OCI-LY1 (cell line): ENCODE results near the gene NUP62.
"Not testable (repeated sequence)": the region's sequence is repeated elsewhere in the genome, so short reads cannot be mapped to it uniquely, and the experiment has no call there.

Experiments used
- H2AFZ ChIP-seq: fragments of 200-600 bp; sonication (generic), shearing (Covaris generic); 2 replicates; pipeline ENCODE4 v1.6.0; 2014; ENCODE audit warnings: antibody characterized with exemption, mild to moderate bottlenecking, low read length
- H3F3A ChIP-seq: fragments of 200-600 bp; sonication (generic), shearing (Covaris generic); 2 replicates; pipeline ENCODE4 v1.6.0; 2014; ENCODE audit warnings: mild to moderate bottlenecking, antibody characterized with exemption, low read length, moderate library complexity; ENCODE audit not compliant: insufficient read depth
- H3K27ac ChIP-seq: fragments of 200-600 bp; sonication (generic); 2 replicates; pipeline ENCODE4 v1.5.1; 2014; ENCODE audit warnings: low read length, mixed run types, mild to moderate bottlenecking, low read depth; ENCODE audit not compliant: poor library complexity, severe bottlenecking
- H3K27me3 ChIP-seq: fragments of 200-600 bp; sonication (generic); 2 replicates; pipeline ENCODE4 v1.6.0; 2014; ENCODE audit warnings: antibody characterized with exemption, mild to moderate bottlenecking, low read length, moderate library complexity; ENCODE audit not compliant: insufficient read depth
- H3K36me3 ChIP-seq: fragments of 200-600 bp; sonication (generic); 2 replicates; pipeline ENCODE4 v1.6.1; 2014; ENCODE audit warnings: mild to moderate bottlenecking, antibody characterized with exemption, low read length, moderate library complexity, mixed read lengths; ENCODE audit not compliant: insufficient read depth
- H3K4me1 ChIP-seq: fragments of 200-600 bp; sonication (generic); 2 replicates; pipeline ENCODE4 v1.5.1; 2014; ENCODE audit warnings: mild to moderate bottlenecking, low read length, moderate library complexity; ENCODE audit not compliant: insufficient read depth, severe bottlenecking
- H3K4me2 ChIP-seq: fragments of 200-600 bp; sonication (generic), shearing (Covaris generic); 2 replicates; pipeline ENCODE4 v1.6.1; 2014; ENCODE audit warnings: low read length
- H3K4me3 ChIP-seq: fragments of 200-600 bp; sonication (generic); 2 replicates; pipeline ENCODE4 v1.5.1; 2014; ENCODE audit warnings: low read length, low read depth, mild to moderate bottlenecking, mixed read lengths; ENCODE audit not compliant: poor library complexity, severe bottlenecking
- H3K79me2 ChIP-seq: fragments of 200-600 bp; shearing (Covaris generic); 2 replicates; pipeline ENCODE4 v1.6.1; 2016; ENCODE audit warnings: mixed run types, low read length, mixed read lengths; ENCODE audit not compliant: insufficient read depth
- H3K9ac ChIP-seq: fragments of 200-600 bp; sonication (generic), shearing (Covaris generic); 2 replicates; pipeline ENCODE4 v1.6.1; 2014; ENCODE audit warnings: mild to moderate bottlenecking, low read length, mixed read lengths
- H3K9me2 ChIP-seq: fragments of 200-600 bp; sonication (generic), shearing (Covaris generic); 2 replicates; pipeline ENCODE4 v1.6.1; 2014; ENCODE audit warnings: low read depth, mild to moderate bottlenecking, low read length, mixed read lengths
- H3K9me3 ChIP-seq: fragments of 200-600 bp; shearing (Covaris generic); 2 replicates; pipeline ENCODE4 v1.6.1; 2014; ENCODE audit warnings: low read length, mixed read lengths
- H4K20me1 ChIP-seq: fragments of 200-600 bp; sonication (generic), shearing (Covaris generic); 2 replicates; pipeline ENCODE4 v1.6.0; 2016; ENCODE audit warnings: mild to moderate bottlenecking, low read length; ENCODE audit not compliant: insufficient read depth
- CTCF ChIP-seq: fragments of 200-600 bp; sonication (generic), shearing (Covaris generic); IDR thresholded peaks from 2 replicates; pipeline ENCODE4 v1.5.1; 2017; ENCODE audit warnings: mild to moderate bottlenecking, antibody characterized with exemption, low read length, moderate library complexity, mixed read lengths
- EZH2 ChIP-seq: fragments of 200-600 bp; sonication (generic), shearing (Covaris generic); IDR thresholded peaks from 2 replicates; pipeline ENCODE4 v1.8.0; 2017; ENCODE audit warnings: borderline replicate concordance, mixed run types, mild to moderate bottlenecking, antibody characterized with exemption, low read length, moderate library complexity, mixed read lengths

NUP62 gene

GRCh38 chr19:49927526-49928264 lies 1.6 kb downstream of the NUP62 start:
- no peaks in the 10 kb centered on the region for H3K9me3 ChIP-seq
- H4K20me1 ChIP-seq: no peaks in the 10 kb centered on the region
- H3F3A ChIP-seq: 0 out of 2 replicates have a peak, but pooled peaks cover 3% of the 10 kb centered on the region
- H3K79me2 ChIP-seq: peaks cover 26% of the 10 kb centered on the region
- TF ChIP-seq CTCF (no peak), EZH2 (no peak)
- H2AFZ ChIP-seq: no peak overlapping the region
- peak overlapping the region; percentile 98 for H3K9ac ChIP-seq
- H3K4me2 ChIP-seq: peak overlapping the region; percentile 71
- no peaks in the 10 kb centered on the region for H3K27me3 ChIP-seq
- H3K4me3 ChIP-seq: peak overlapping the region; percentile 89
- peak overlapping the region; percentile 99 for H3K27ac ChIP-seq
- peaks cover 69% of the 10 kb centered on the region for H3K36me3 ChIP-seq
- peaks cover 79% of the 10 kb centered on the region for H3K4me1 ChIP-seq
- H3K9me2 ChIP-seq: no peaks in the 10 kb centered on the region

- H3K4me2 ChIP-seq: peak overlapping the region; percentile 71
- H2AFZ ChIP-seq: no peak overlapping the region
- H4K20me1 ChIP-seq: no peaks in the 10 kb centered on the region
- H3K79me2 ChIP-seq: peaks cover 33% of the 10 kb centered on the region
- peak overlapping the region; percentile 98; the same call in 1 of the 2 replicates for H3K9ac ChIP-seq
- H3K4me1 ChIP-seq: peaks cover 89% of the 10 kb centered on the region
- H3K4me3 ChIP-seq: peak overlapping the region; percentile 89
- no peaks in the 10 kb centered on the region for H3K9me3 ChIP-seq
- H3K9me2 ChIP-seq: no peaks in the 10 kb centered on the region
- peak overlapping the region; percentile 99 for H3K27ac ChIP-seq
- no peaks in the 10 kb centered on the region for H3K27me3 ChIP-seq
- 0 out of 2 replicates have a peak, but pooled peaks cover 3% of the 10 kb centered on the region for H3F3A ChIP-seq
- peaks cover 69% of the 10 kb centered on the region for H3K36me3 ChIP-seq
- TF ChIP-seq EZH2 (no peak), CTCF (no peak)
Observed at GRCh38 chr19:49926515-49926914, 2.8 kb downstream of the NUP62 start.

- Histone ChIP-seq H2AFZ (no peak overlapping the region), H3K79me2 (peaks cover 34% of the 10 kb centered on the region), H3K9ac (peak overlapping the region; percentile 59), H3K9me2 (no peaks in the 10 kb centered on the region), H3K36me3 (peaks cover 63% of the 10 kb centered on the region), H3K27ac (peak overlapping the region; percentile 99), H3K4me1 (peaks cover 89% of the 10 kb centered on the region), H3K4me2 (peak overlapping the region; percentile 61), H3K27me3 (no peaks in the 10 kb centered on the region), H3K4me3 (peak overlapping the region; percentile 51), H3K9me3 (no peaks in the 10 kb centered on the region), H3F3A (0 out of 2 replicates have a peak, but pooled peaks cover 3% of the 10 kb centered on the region), H4K20me1 (no peaks in the 10 kb centered on the region)
- TF ChIP-seq EZH2 (no peak), CTCF (no peak)
Observed at GRCh38 chr19:49925486-49925885, 3.8 kb downstream of the NUP62 start.

GRCh38 chr19:49924881-49925210 lies 4.5 kb downstream of the NUP62 start:
- not testable (repeated sequence) for H3K9me2 ChIP-seq, H3K9me3 ChIP-seq, H3K27me3 ChIP-seq, H4K20me1 ChIP-seq, H3F3A ChIP-seq, H2AFZ ChIP-seq
- Histone ChIP-seq H3K36me3 (peaks cover 57% of the 10 kb centered on the region), H3K9ac (peak overlapping the region; percentile 59), H3K4me1 (peaks cover 91% of the 10 kb centered on the region), H3K4me2 (peak overlapping the region; percentile 61), H3K79me2 (peaks cover 39% of the 10 kb centered on the region), H3K4me3 (peak overlapping the region; percentile 51), H3K27ac (peak overlapping the region; percentile 99)
